PC-3 (cell line): ENCODE results near the gene ABCC8. TPM values are rescaled to one million over a fixed set of nuclear protein-coding genes. Genes with fewer than 3 reads are reported as not detected.

Experiments used
- ATAC-seq: fragments of 200-7000 bp; cut with Tn5 transposase; 2 replicates; pipeline ENCODE4 v1.9.1; 2020; ENCODE audit warnings: mild to moderate bottlenecking, moderate library complexity
- BruUV-seq: library from RNA; stranded (reverse); fragments of 400-500 nt; replicated peaks from 2 replicates; lab custom pipeline; 2021; lab: Mats Ljungman, UMichigan
- CTCF ChIA-PET: fragments of 300-600 bp; sonication (Branson Sonifier 250); formaldehyde crosslinking; loops from one replicate; lab custom pipeline; 2022; ENCODE audit warnings: antibody characterized with exemption; lab: Charles Lee
- POLR2A ChIA-PET: fragments of 300-600 bp; sonication (Branson Sonifier 250); formaldehyde crosslinking; loops from one replicate; lab custom pipeline; 2022; ENCODE audit warnings: antibody characterized with exemption; ENCODE audit not compliant: unreplicated experiment; lab: Charles Lee
- DNase-seq: peaks from one replicate; pipeline ENCODE4 v3.0.0-alpha.2; 2015
- H2AFZ ChIP-seq: fragments of 300-600 bp; sonication (generic); 2 replicates; pipeline ENCODE4 v1.6.0; 2016; ENCODE audit warnings: antibody characterized with exemption, low read length
- H3F3A ChIP-seq: fragments of 300-600 bp; sonication (generic); one replicate; pipeline ENCODE4 v1.6.0; 2017; ENCODE audit warnings: antibody characterized with exemption, low read length, control low read depth, mild to moderate bottlenecking; ENCODE audit not compliant: unreplicated experiment
- H3K27ac ChIP-seq: fragments of 300-600 bp; sonication (generic); 2 replicates; pipeline ENCODE4 v1.5.1; 2016; ENCODE audit warnings: mild to moderate bottlenecking, low read length
- H3K27me3 ChIP-seq: fragments of 300-600 bp; sonication (generic); 2 replicates; pipeline ENCODE4 v1.6.1; 2016; ENCODE audit warnings: low read length, mixed read lengths
- H3K36me3 ChIP-seq: fragments of 300-600 bp; sonication (generic); 2 replicates; pipeline ENCODE4 v1.6.1; 2016; ENCODE audit warnings: low read depth, mixed run types, low read length, mixed read lengths
- H3K4me1 ChIP-seq: fragments of 300-600 bp; sonication (generic); 2 replicates; pipeline ENCODE4 v1.5.1; 2016; ENCODE audit warnings: low read length; ENCODE audit not compliant: insufficient read depth
- H3K4me2 ChIP-seq: fragments of 300-600 bp; sonication (generic); 2 replicates; pipeline ENCODE4 v1.6.0; 2016; ENCODE audit warnings: low read length
- H3K4me3 ChIP-seq: fragments of 300-600 bp; sonication (generic); 2 replicates; pipeline ENCODE4 v1.5.1; 2016; ENCODE audit warnings: mild to moderate bottlenecking, low read length, mixed read lengths
- H3K79me2 ChIP-seq: fragments of 300-600 bp; sonication (generic); 2 replicates; pipeline ENCODE4 v1.6.1; 2017; ENCODE audit warnings: low read length, mixed read lengths
- H3K9ac ChIP-seq: fragments of 300-600 bp; sonication (generic); 2 replicates; pipeline ENCODE4 v1.6.0; 2016; ENCODE audit warnings: mild to moderate bottlenecking, low read length
- H3K9me2 ChIP-seq: fragments of 300-600 bp; sonication (generic); replicated peaks from 2 replicates; pipeline ENCODE4 v1.6.1; 2016; ENCODE audit warnings: mixed run types, low read length, mixed read lengths
- H3K9me3 ChIP-seq: fragments of 300-600 bp; sonication (generic); 2 replicates; pipeline ENCODE4 v1.6.1; 2016; ENCODE audit warnings: low read length, mixed read lengths
- H4K20me1 ChIP-seq: fragments of 300-600 bp; sonication (generic); 2 replicates; pipeline ENCODE4 v1.6.1; 2016; ENCODE audit warnings: low read length, mixed read lengths
- CTCF ChIP-seq: fragments of 300-600 bp; sonication (generic); conservative IDR thresholded peaks from 2 replicates; pipeline ENCODE4 v1.5.1; 2017; ENCODE audit warnings: antibody characterized with exemption, low read depth, mild to moderate bottlenecking, low read length
- EZH2 ChIP-seq: fragments of 300-600 bp; sonication (generic); IDR thresholded peaks from one replicate; pipeline ENCODE4 v1.6.1; 2017; ENCODE audit warnings: antibody characterized with exemption, mild to moderate bottlenecking, low read length; ENCODE audit not compliant: unreplicated experiment
- EZH2phosphoT487 ChIP-seq: fragments of 300-600 bp; sonication (generic); IDR thresholded peaks from 2 replicates; pipeline ENCODE4 v1.6.1; 2018; ENCODE audit warnings: mild to moderate bottlenecking, antibody characterized with exemption, low read length, borderline replicate concordance
- intact Hi-C: fragments of 100-400 bp; cut with micrococcal nuclease; formaldehyde crosslinking; loops from 2 replicates; pipeline ENCODE4 v1.9.0; 2023
- total RNA-seq: library from RNA; depleted of rRNA; stranded (reverse); fragments of >200 nt; gene quantifications from 2 replicates; pipeline ENCODE4 v1.2.3, GENCODE V29; 2014

Gene ABCC8
- total RNA-seq, 1 experiment from 2014 or later, result not detected

DNA sequence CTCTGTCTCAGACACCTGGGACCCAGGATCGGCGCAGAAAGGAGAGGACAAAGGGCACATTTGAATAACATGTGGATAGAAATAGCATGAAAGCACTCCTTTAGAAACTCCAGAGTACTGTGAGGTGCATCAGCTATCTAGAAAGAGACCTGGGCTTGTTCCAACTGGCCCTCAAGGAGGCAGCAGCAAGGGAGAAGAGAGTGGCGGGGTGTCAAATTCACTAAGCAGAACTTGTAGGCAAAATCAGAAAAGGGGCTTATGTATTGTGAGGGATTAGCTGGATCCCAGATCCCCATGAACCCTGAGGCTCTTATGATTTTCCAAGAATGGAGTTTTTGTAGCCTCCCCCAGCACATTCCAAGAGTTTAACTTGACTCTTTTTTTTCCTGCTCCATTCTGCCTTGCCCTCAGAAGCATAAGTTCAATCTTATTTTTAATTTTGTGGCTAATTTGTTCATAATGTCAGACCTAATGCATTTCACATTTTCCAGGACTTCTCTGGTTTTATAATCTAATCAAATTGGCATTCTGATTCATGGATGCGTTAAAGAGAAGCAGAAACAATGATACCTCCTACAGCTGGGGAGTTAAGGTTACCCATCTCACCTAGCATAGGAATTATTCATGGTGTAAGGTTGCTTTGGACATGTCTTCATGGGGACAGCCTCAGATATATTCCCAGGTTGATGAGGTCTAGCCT lies 34.0 kb upstream of the ABCC8 start:
- H3K27ac ChIP-seq, result no peak overlapping the region
- H3K4me1 ChIP-seq, result no peaks in the 10 kb centered on the region
- no peak for DNase-seq
- no peak for ATAC-seq
- no peaks in the 10 kb centered on the region for H3K36me3 ChIP-seq
- H3K9ac ChIP-seq, result no peak overlapping the region
- CTCF ChIA-PET, result no interaction called here
- H3K4me2 ChIP-seq, result no peak overlapping the region
- no TSS peak for BruUV-seq
- peaks cover 36% of the 10 kb centered on the region for H3K27me3 ChIP-seq
- no peak overlapping the region for H3K4me3 ChIP-seq
- H2AFZ ChIP-seq, result no peak overlapping the region
- H4K20me1 ChIP-seq, result no peaks in the 10 kb centered on the region
- H3K9me3 ChIP-seq, result no peaks in the 10 kb centered on the region
- H3F3A ChIP-seq, result no peaks in the 10 kb centered on the region
- POLR2A ChIA-PET, result no interaction called here
- intact Hi-C loops, result no loop called here
- H3K79me2 ChIP-seq, result no peaks in the 10 kb centered on the region
- H3K9me2 ChIP-seq, result no peaks in the 10 kb centered on the region
- TF ChIP-seq EZH2 (no peak), CTCF (no peak), EZH2phosphoT487 (no peak)

GRCh38 chr11:17508791-17509190 lies 32.1 kb upstream of the ABCC8 start:
- DNase-seq, result no peak
- Histone ChIP-seq H3K36me3 (no peaks in the 10 kb centered on the region), H3K79me2 (no peaks in the 10 kb centered on the region), H2AFZ (no peak overlapping the region), H3K4me3 (no peak overlapping the region), H3K4me1 (no peaks in the 10 kb centered on the region), H3K9ac (no peak overlapping the region), H3F3A (no peaks in the 10 kb centered on the region), H3K4me2 (no peak overlapping the region), H3K27me3 (peaks cover 36% of the 10 kb centered on the region), H3K9me2 (no peaks in the 10 kb centered on the region), H4K20me1 (no peaks in the 10 kb centered on the region), H3K9me3 (no peaks in the 10 kb centered on the region), H3K27ac (no peak overlapping the region)
- TF ChIP-seq EZH2, result no peak
- TF ChIP-seq EZH2phosphoT487, result no peak
- TF ChIP-seq CTCF, result no peak
- ChIA-PET POLR2A (no interaction called here), CTCF (interaction anchor here (0.5 kb wide), 1 partner anchor 251 kb away, joined by 5 read pairs; no protein-coding TSS in a partner anchor)
- intact Hi-C loops, result loop anchor here (10.0 kb wide), 1 partner anchor 274 kb away; no protein-coding TSS in a partner anchor
- no TSS peak for BruUV-seq
- ATAC-seq, result no peak

DNA sequence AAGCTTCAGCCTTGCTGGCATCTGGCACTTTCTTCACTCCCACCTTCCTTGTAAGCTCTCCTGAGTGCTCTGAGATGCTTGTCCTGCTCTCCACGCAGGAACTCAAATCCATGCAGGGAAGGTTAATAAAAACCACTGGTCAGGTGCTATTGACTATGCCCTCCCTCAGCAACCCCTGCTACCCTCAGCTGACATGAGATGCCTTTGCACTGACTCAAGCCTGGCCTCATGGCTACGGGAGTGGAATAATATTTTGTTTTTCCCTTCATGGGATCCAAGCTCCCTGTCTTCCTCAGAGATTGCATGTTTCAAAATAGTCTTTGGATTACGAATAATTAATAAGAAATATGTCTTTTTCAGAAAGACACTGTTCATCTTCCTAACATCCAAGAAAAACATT lies 31.7 kb upstream of the ABCC8 start:
- Histone ChIP-seq H2AFZ (no peak overlapping the region), H3K4me1 (no peaks in the 10 kb centered on the region), H3K27me3 (peaks cover 34% of the 10 kb centered on the region), H4K20me1 (no peaks in the 10 kb centered on the region), H3K4me2 (no peak overlapping the region), H3K4me3 (no peak overlapping the region), H3F3A (no peaks in the 10 kb centered on the region), H3K9ac (no peak overlapping the region), H3K9me2 (no peaks in the 10 kb centered on the region), H3K79me2 (no peaks in the 10 kb centered on the region), H3K27ac (no peak overlapping the region), H3K9me3 (no peaks in the 10 kb centered on the region), H3K36me3 (no peaks in the 10 kb centered on the region)
- intact Hi-C loops, result loop anchor here (10.0 kb wide), 1 partner anchor 274 kb away; no protein-coding TSS in a partner anchor
- CTCF ChIA-PET, result no interaction called here
- DNase-seq (no peak), ATAC-seq (no peak)
- BruUV-seq, result no TSS peak
- no peak for TF ChIP-seq CTCF
- POLR2A ChIA-PET, result no interaction called here
